Ovary (tissue), 9 donors: ENCODE data around the gene MTFR1L. TPM values are rescaled to one million over a fixed set of nuclear protein-coding genes. Genes with fewer than 3 reads are reported as not detected.

Experiments
- DNase-seq, 5 donors: peaks; one replicate each; pipeline ENCODE4 v3.0.0-alpha.2; 2019 to 2020
- H3K27ac ChIP-seq, 2 donors: fragments of 200-600 bp; one replicate each; pipeline versions ENCODE4 v1.5.1 to v1.8.0; 2019 to 2022
- H3K27me3 ChIP-seq: fragments of 200-600 bp; one replicate; pipeline ENCODE4 v1.8.0; 2022
- H3K36me3 ChIP-seq: fragments of 200-600 bp; sonication (generic); one replicate; pipeline ENCODE4 v1.5.1; 2019
- H3K4me1 ChIP-seq: one replicate; pipeline ENCODE4 v1.8.1; 2013; ENCODE audit warnings: mild to moderate bottlenecking, moderate library complexity; ENCODE audit not compliant: insufficient read depth
- H3K4me3 ChIP-seq: fragments of 200-600 bp; sonication (generic); one replicate; pipeline ENCODE4 v1.5.1; 2017
- H3K9me3 ChIP-seq, 2 donors: fragments of 200-600 bp in 1 of 2; sonication (generic) in 1 of 2; one replicate each; pipeline versions ENCODE4 v1.5.1 to v1.8.1; 2013 to 2019; ENCODE audit warnings: mild to moderate bottlenecking in 1 of 2, moderate library complexity in 1 of 2
- CTCF ChIP-seq, 3 donors: fragments of 450-650 bp in 2 of 3; fragments of 200-600 bp in 1 of 3; IDR thresholded peaks; one replicate each; pipeline versions ENCODE4 v1.5.1 to v1.8.0; 2016 to 2022; ENCODE audit warnings: antibody characterized with exemption in 3 of 3, mild to moderate bottlenecking in 1 of 3
- EP300 ChIP-seq: sonication (generic); formaldehyde crosslinking; IDR thresholded peaks from one replicate; pipeline ENCODE4 v1.6.1; 2017; ENCODE audit warnings: antibody characterized with exemption
- POLR2A ChIP-seq: fragments of 450-650 bp; IDR thresholded peaks from one replicate; pipeline ENCODE4 v1.6.1; 2017; ENCODE audit warnings: antibody characterized with exemption, mild to moderate bottlenecking, moderate library complexity
- WGBS, 3 donors: extraction: QIAGEN DNeasy Blood & Tissue Kit in 1 of 3; methylation state at CpG; one replicate each; pipeline versions ENCODE4 v1.1.5 to v1.1.7; 2013 to 2017; 5-methylcytosine and 5-hydroxymethylcytosine counted together
- intact Hi-C, 4 donors: fragments of 100-400 bp; cut with DNase I; formaldehyde crosslinking; loops; one replicate each; pipeline versions ENCODE4 v1.11.0 to v1.15.1; 2022 to 2023
- polyA plus RNA-seq, 2 donors: library from polyadenylated mRNA; stranded (reverse); fragments of 200-250 nt in 1 of 2; fragments of 350-450 nt in 1 of 2; fragmentation: Illumina TruSeq in 1 of 2; extraction: RNeasy Lipid Tissue Mini Kit (QIAGEN cat#74804) in 1 of 2; gene quantifications; one replicate each; pipeline ENCODE4 v1.2.3, GENCODE V29; 2013 to 2014
- total RNA-seq, 7 donors: library from RNA; depleted of rRNA in 2 of 7; stranded (reverse); fragments of >200 nt in 2 of 7; fragmentation: NEBNext Ultra II Directional in 3 of 7; extraction: Animal tissue kit (Norgen Biotek cat#: 25700) in 3 of 7; gene quantifications; one replicate each; pipeline versions ENCODE4 v1.1.0 to v1.2.4, GENCODE V29; 2016 to 2023
- donor health status: DM: no; HTN: no; CAD: no; lungs with moderate emphysema.
- donor health status: DM: no; HTN: no; CAD: no.
- donor health status: Bipolar disorder and iron deficiency.
- donor health status: DM: yes; HTN: yes; CAD: no.
- donor health status: DM: no; HTN: no; CAD: no.
- donor health status: DM: yes; HTN: yes; CAD: no.

MTFR1L gene
- total and polyA plus RNA-seq, 9 donors: 55.5 to 113 (median 97.1) TPM

GRCh38 chr1:25793585-25794170, 26.1 kb upstream of the MTFR1L start:
- Histone ChIP-seq H3K36me3 (no peaks in the 10 kb centered on the region), H3K9me3 (no peaks in the 10 kb centered on the region), H3K4me1 (no peaks in the 10 kb centered on the region), H3K27ac (no peak overlapping the region), H3K4me3 (no peak overlapping the region), H3K27me3 (no peaks in the 10 kb centered on the region)
- DNase-seq: no peak
- TF ChIP-seq POLR2A (no peak), CTCF (IDR thresholded peaks at IDR 0.05) (no peak), EP300 (no peak)
- WGBS, 3 donors: 67 to 70% (median 70%) methylated on average over 7 of the region's 7 CpGs
- intact Hi-C loops: loop anchor here in 2 of 4 donors (10.0 kb wide), 2 partner anchors 49 to 99 kb away; no protein-coding TSS in a partner anchor

- intact Hi-C loops: loop anchor here in 2 of 4 donors (10.0 kb wide), 2 partner anchors 50 to 100 kb away; no protein-coding TSS in a partner anchor
- 58 to 64% (median 62%) methylated on average over 8 of the region's 8 CpGs for WGBS, 3 donors
- H3K4me1 ChIP-seq: no peaks in the 10 kb centered on the region
- TF ChIP-seq CTCF (IDR thresholded peaks at IDR 0.05): no peak
- H3K9me3 ChIP-seq: no peaks in the 10 kb centered on the region
- no peaks in the 10 kb centered on the region for H3K36me3 ChIP-seq
- H3K4me3 ChIP-seq: no peak overlapping the region
- DNase-seq: no peak
- no peaks in the 10 kb centered on the region for H3K27me3 ChIP-seq
- no peak overlapping the region for H3K27ac ChIP-seq
Measured at GRCh38 chr1:25794325-25794724, 25.4 kb upstream of the MTFR1L start.

- no peak for TF ChIP-seq EP300
- TF ChIP-seq POLR2A: no peak
- no peak for TF ChIP-seq CTCF (IDR thresholded peaks at IDR 0.05)
- Histone ChIP-seq H3K27me3 (no peaks in the 10 kb centered on the region), H3K36me3 (no peaks in the 10 kb centered on the region), H3K9me3 (no peaks in the 10 kb centered on the region), H3K4me1 (no peaks in the 10 kb centered on the region), H3K27ac (no peak overlapping the region), H3K4me3 (no peak overlapping the region)
- 60 to 67% (median 60%) methylated on average over 2 of the region's 2 CpGs for WGBS, 3 donors
- no peak for DNase-seq
- intact Hi-C loops: loop anchor here in 3 of 4 donors (5.0 to 10.0 kb wide), 5 partner anchors 50 to 1383 kb away; partner anchors contain the start of gene STPG1 (in 1 of the 3)
Measured at GRCh38 chr1:25795211-25795610, 24.5 kb upstream of the MTFR1L start.

GRCh38 chr1:25795946-25796810, 23.6 kb upstream of the MTFR1L start:
- TF ChIP-seq EP300: no peak
- TF ChIP-seq CTCF (IDR thresholded peaks at IDR 0.05): no peak
- TF ChIP-seq POLR2A: no peak
- Histone ChIP-seq H3K36me3 (no peaks in the 10 kb centered on the region), H3K9me3 (no peaks in the 10 kb centered on the region), H3K4me3 (no peak overlapping the region), H3K27ac (no peak overlapping the region), H3K27me3 (no peaks in the 10 kb centered on the region), H3K4me1 (peaks cover 4% of the 10 kb centered on the region)
- DNase-seq: no peak
- intact Hi-C loops: loop anchor here in 3 of 4 donors (2.0 to 10.0 kb wide), 6 partner anchors 51 to 1384 kb away; partner anchors contain the start of gene STPG1 (in 1 of the 3)
- WGBS, 3 donors: 78 to 81% (median 80%) methylated on average over 22 of the region's 22 CpGs
